Measurements from ENCODE around the gene HINFP.
"Not testable (repeated sequence)": the region's sequence is repeated elsewhere in the genome, so short reads cannot be mapped to it uniquely, and the experiment has no call there.

Gene HINFP

GRCh38 chr11:119100246-119100970 lies 21.0 kb upstream of the HINFP start:
- no peak for DNase-seq

GRCh38 chr11:119100994-119101758 lies 20.2 kb upstream of the HINFP start:
- DNase-seq = no peak

GRCh38 chr11:119101759-119102423 lies 19.5 kb upstream of the HINFP start, which contains the start of gene DPAGT1:
Gene DPAGT1 (minus strand): TSS chr11:119101853. CDS start chr11:119101655, 198 bp downstream.
- DNase-seq = peak; percentile 73

GRCh38 chr11:119103161-119103664 lies 18.2 kb upstream of the HINFP start:
- not testable (repeated sequence) for DNase-seq

- no peak for DNase-seq
Observed at GRCh38 chr11:119103793-119104192, 17.6 kb upstream of the HINFP start.

- peak; percentile 83 for DNase-seq
Observed at GRCh38 chr11:119106564-119107537, 14.5 kb upstream of the HINFP start, which contains the start of gene C2CD2L. Gene C2CD2L (plus strand): TSS chr11:119107344. CDS start chr11:119107742, 398 bp downstream.

GRCh38 chr11:119107538-119108145 lies 13.7 kb upstream of the HINFP start:
- DNase-seq = no peak

GRCh38 chr11:119108146-119108856 lies 13.1 kb upstream of the HINFP start:
- DNase-seq = no peak

GRCh38 chr11:119108857-119109221 lies 12.5 kb upstream of the HINFP start:
- no peak for DNase-seq

GRCh38 chr11:119109843-119110242 lies 11.5 kb upstream of the HINFP start:
- no peak for DNase-seq

- DNase-seq = no peak
Observed at GRCh38 chr11:119110439-119110838, 10.9 kb upstream of the HINFP start.

GRCh38 chr11:119111361-119111925 lies 9.9 kb upstream of the HINFP start:
- no peak for DNase-seq

GRCh38 chr11:119112314-119113020 lies 8.9 kb upstream of the HINFP start:
- no peak for DNase-seq

GRCh38 chr11:119113716-119114115 lies 7.7 kb upstream of the HINFP start:
- DNase-seq = no peak

GRCh38 chr11:119114351-119114750 lies 7.0 kb upstream of the HINFP start:
- DNase-seq = no peak

- DNase-seq = no peak
Observed at GRCh38 chr11:119115484-119116234, 5.7 kb upstream of the HINFP start.

- DNase-seq = no peak
Observed at GRCh38 chr11:119116235-119116594, 5.2 kb upstream of the HINFP start.

GRCh38 chr11:119116601-119117000 lies 4.8 kb upstream of the HINFP start:
- no peak for DNase-seq

- no peak for DNase-seq
Observed at GRCh38 chr11:119117004-119117706, 4.2 kb upstream of the HINFP start.

All from activated CD4-positive, alpha-beta T cell treated with anti-CD3 and anti-CD28 coated beads for 1 hour (primary cell).